GM19438 (cell line): Measurements from ENCODE around the gene PROKR1.

Source experiments
- ATAC-seq: cut with Tn5 transposase; IDR thresholded peaks from one replicate; pipeline ENCODE4 v1.9.1; 2021; ENCODE audit warnings: low read depth; ENCODE audit not compliant: unreplicated experiment

PROKR1 gene

GRCh38 chr2:68695971-68696370 lies 52.6 kb downstream of the PROKR1 start:
- ATAC-seq, result no peak

- no peak for ATAC-seq
Measured at GRCh38 chr2:68696554-68696953, 53.2 kb downstream of the PROKR1 start.

GRCh38 chr2:68698567-68699377 lies 55.4 kb downstream of the PROKR1 start:
- ATAC-seq, result no peak

- no peak for ATAC-seq
Measured at GRCh38 chr2:68700560-68700959, 57.2 kb downstream of the PROKR1 start.

- ATAC-seq, result no peak
Measured at GRCh38 chr2:68706637-68707036, 63.3 kb downstream of the PROKR1 start.
